ENCODE results near the gene SNX6. TPM values are rescaled to one million over a fixed set of nuclear protein-coding genes. Genes with fewer than 3 reads are reported as not detected.

SNX6 gene
- total RNA-seq, 1 experiment from 2014 or later, result 69.3 TPM

GRCh38 chr14:34646570-34647255, 16.8 kb upstream of the SNX6 start:
- H3K9ac ChIP-seq (ENCODE audit: extremely low read depth, insufficient read length, low read length), result no peak overlapping the region
- no peak overlapping the region for H2BK12ac ChIP-seq (ENCODE audit: insufficient read length, low read depth, low read length)
- no peak for DNase-seq
- Mint-ChIP-seq H3K4me1 (no peaks in the 10 kb centered on the region), H3K9me3 (no peaks in the 10 kb centered on the region), H3K27ac (peak overlapping the region in 1 of 3 experiments; percentile 52; a peak in 1 of 7 replicates), H3K27me3 (ENCODE audit: low read depth) (peaks cover 2% of the 10 kb centered on the region; the same call in 1 of the 2 replicates), H3K4me3 (no peak overlapping the region), H3K36me3 (ENCODE audit: insufficient read depth in 1 of 3, low read depth in 3 of 3) (no peaks in the 10 kb centered on the region)
- no peak overlapping the region for H2BK120ac ChIP-seq (ENCODE audit: low read depth, low read length, poor library complexity, severe bottlenecking)
- no peak for TF ChIP-seq CTCF (conservative IDR thresholded peaks at IDR 0.05)
- no peak overlapping the region for H3K4me2 ChIP-seq (ENCODE audit: insufficient read depth, insufficient read length, low read length)
- H3K4me1 ChIP-seq (ENCODE audit: insufficient read depth, low read length), result no peaks in the 10 kb centered on the region
- no peak overlapping the region for H2AK5ac ChIP-seq (ENCODE audit: insufficient read length, low read length)
- no peaks in the 10 kb centered on the region for H4K20me1 ChIP-seq (ENCODE audit: control insufficient read depth, insufficient read depth, insufficient read length)
- 0 out of 2 replicates have a peak overlapping the region, but pooled peaks have one; percentile 56 for H3K14ac ChIP-seq (ENCODE audit: insufficient read depth, low read length)
- no peak overlapping the region for H2BK5ac ChIP-seq (ENCODE audit: insufficient read length, low read length)
- H3T11ph ChIP-seq (ENCODE audit: low read length), result no peak overlapping the region
- no peaks in the 10 kb centered on the region for H3K79me1 ChIP-seq (ENCODE audit: insufficient read depth, low read depth, low read length, poor library complexity, severe bottlenecking)
- H3K23ac ChIP-seq (ENCODE audit: insufficient read length, low read depth, low read length), result no peak overlapping the region
- H3K18ac ChIP-seq (ENCODE audit: insufficient read length, low read depth, low read length), result no peak overlapping the region
- H3K9me3 ChIP-seq (ENCODE audit: control insufficient read depth, low read depth, low read length), result no peaks in the 10 kb centered on the region
- H2BK15ac ChIP-seq (ENCODE audit: low read depth, low read length), result no peak overlapping the region
- H2BK20ac ChIP-seq (ENCODE audit: low read depth, low read length, poor library complexity, severe bottlenecking), result no peak overlapping the region
- no peak overlapping the region for H4K8ac ChIP-seq (replicated peaks; ENCODE audit: insufficient read length, low read depth, low read length)
- H3K27ac ChIP-seq (ENCODE audit: insufficient read length, low read depth, low read length), result no peak overlapping the region
- H3K4ac ChIP-seq (ENCODE audit: low read depth, low read length), result no peak overlapping the region
- H4K5ac ChIP-seq (ENCODE audit: insufficient read length, low read depth, low read length), result no peak overlapping the region
- WGBS (ENCODE audit: extremely low coverage, insufficient read length, low lambda C conversion rate), result no CpG with 5 or more reads among the region's 10 CpGs
- H2AFZ ChIP-seq (ENCODE audit: low read length), result no peak overlapping the region
- H4K91ac ChIP-seq (ENCODE audit: insufficient read length, low read depth, low read length), result no peak overlapping the region
- no peak overlapping the region for H3K56ac ChIP-seq (ENCODE audit: insufficient read length, low read depth, low read length)
- no peaks in the 10 kb centered on the region for H3K27me3 ChIP-seq (ENCODE audit: insufficient read depth, low read length)
- no peaks in the 10 kb centered on the region for H3K23me2 ChIP-seq (ENCODE audit: insufficient read length, low read depth, low read length, poor library complexity, severe bottlenecking)
- no peaks in the 10 kb centered on the region for H3K79me2 ChIP-seq (ENCODE audit: insufficient read depth, low read length)

All from H9 (cell line).